ENCODE results near the gene CCDC28B. TPM values are rescaled to one million over a fixed set of nuclear protein-coding genes. Genes with fewer than 3 reads are reported as not detected.

The CCDC28B gene
- total RNA-seq, 1 donor from 2014 or later: 2.7 TPM

DNA sequence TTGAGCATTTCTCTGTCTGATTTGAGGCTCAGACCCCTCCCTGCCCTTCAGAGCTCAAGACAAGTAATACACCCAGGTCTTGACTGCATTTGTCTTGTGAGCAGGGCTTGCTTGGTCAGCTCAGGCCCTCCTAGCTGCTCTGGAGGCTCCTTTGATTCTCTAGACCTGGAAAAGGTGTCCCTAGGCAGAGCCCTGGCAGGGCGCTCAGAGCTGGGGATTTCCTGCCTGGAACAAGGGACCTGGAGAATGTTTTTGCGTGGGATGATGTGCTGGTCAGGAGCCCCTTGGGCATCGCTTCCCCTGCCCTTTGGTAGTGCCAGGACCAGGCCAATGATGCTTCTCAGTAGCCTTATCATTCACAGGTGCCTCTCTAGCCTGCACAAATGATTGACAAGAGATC, 4.9 kb upstream of the CCDC28B start:
- H3K4me3 ChIP-seq: no peak overlapping the region
- H3K27me3 ChIP-seq: no peaks in the 10 kb centered on the region
- no peak for DNase-seq
- intact Hi-C loops (cut with DNase I): no loop called here
- no peak for ATAC-seq
- peaks cover 71% of the 10 kb centered on the region for H3K36me3 ChIP-seq
- peaks cover 11% of the 10 kb centered on the region for H3K4me1 ChIP-seq
- TF ChIP-seq, protein P1, sequence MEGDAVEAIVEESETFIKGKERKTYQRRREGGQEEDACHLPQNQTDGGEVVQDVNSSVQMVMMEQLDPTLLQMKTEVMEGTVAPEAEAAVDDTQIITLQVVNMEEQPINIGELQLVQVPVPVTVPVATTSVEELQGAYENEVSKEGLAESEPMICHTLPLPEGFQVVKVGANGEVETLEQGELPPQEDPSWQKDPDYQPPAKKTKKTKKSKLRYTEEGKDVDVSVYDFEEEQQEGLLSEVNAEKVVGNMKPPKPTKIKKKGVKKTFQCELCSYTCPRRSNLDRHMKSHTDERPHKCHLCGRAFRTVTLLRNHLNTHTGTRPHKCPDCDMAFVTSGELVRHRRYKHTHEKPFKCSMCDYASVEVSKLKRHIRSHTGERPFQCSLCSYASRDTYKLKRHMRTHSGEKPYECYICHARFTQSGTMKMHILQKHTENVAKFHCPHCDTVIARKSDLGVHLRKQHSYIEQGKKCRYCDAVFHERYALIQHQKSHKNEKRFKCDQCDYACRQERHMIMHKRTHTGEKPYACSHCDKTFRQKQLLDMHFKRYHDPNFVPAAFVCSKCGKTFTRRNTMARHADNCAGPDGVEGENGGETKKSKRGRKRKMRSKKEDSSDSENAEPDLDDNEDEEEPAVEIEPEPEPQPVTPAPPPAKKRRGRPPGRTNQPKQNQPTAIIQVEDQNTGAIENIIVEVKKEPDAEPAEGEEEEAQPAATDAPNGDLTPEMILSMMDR (IDR thresholded peaks at IDR 0.05): no peak
- H3K27ac ChIP-seq: no peak overlapping the region
- no peaks in the 10 kb centered on the region for H3K9me3 ChIP-seq

DNA sequence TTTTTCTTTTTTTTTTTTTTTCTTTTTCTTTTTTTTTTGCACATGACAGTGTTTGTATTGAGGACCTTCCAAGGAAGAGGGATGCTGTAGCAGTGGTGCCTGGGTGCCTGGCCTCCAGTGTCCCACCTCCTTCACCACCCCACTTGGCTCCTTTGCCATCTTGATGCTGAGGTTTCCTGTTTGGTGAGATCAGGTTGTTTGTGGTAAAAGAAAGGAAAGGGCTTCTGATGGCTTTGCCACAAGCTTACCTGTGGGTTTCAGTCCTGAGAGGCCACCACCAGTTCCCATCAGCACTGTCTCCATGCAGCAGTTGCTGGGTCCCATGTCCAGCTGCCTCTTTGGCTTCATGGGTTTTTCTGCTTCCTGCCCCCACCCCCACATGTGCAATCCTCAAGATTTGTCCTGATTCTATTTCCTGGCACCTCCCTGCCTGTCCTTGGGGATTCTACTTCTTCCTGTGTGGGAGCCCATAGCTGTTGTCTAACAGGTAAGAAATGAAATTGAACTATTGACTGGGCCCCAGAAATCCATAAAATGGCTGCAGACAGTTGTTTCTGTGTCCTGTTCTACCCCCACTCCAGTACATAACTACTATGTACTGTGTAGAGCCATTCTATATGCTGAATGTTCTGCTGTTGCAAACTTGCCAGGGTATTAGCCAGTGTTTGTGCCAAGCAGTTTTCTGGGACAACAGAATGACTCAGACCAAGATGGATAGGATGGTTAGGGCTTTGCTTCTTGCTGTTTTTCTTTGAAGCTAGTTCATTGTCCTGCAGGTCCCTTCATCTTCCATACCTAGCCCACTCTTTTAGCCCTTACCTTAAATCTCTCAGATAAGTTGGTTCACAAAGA, 4.2 kb upstream of the CCDC28B start:
- no peak overlapping the region for H3K27ac ChIP-seq
- intact Hi-C loops (cut with DNase I): no loop called here
- TF ChIP-seq, protein P1 (IDR thresholded peaks at IDR 0.05): no peak
- no peak overlapping the region for H3K4me3 ChIP-seq
- no peaks in the 10 kb centered on the region for H3K9me3 ChIP-seq
- peaks cover 65% of the 10 kb centered on the region for H3K36me3 ChIP-seq
- no peaks in the 10 kb centered on the region for H3K27me3 ChIP-seq
- DNase-seq (no peak), ATAC-seq (no peak)
- H3K4me1 ChIP-seq: peaks cover 14% of the 10 kb centered on the region

DNA sequence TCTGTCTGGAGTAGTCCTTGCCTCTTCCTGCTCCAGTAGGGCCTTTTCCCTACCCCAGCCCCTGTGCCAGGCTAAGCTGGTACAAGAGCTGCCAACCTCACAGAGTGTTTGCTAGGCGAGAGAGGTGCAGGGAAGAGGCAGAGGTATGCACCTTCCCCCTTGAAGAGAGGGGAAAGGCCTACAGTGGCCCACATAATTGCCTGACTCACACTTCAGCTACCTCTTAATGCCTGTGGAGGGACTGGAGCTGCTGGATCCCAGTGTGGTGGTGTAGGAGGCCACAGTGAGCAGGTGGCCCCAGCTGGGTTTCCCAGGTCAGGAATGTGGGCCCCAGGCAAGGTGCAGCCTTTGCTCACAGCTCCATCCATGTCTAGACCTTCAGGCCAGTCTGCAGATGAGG, 3.3 kb upstream of the CCDC28B start:
- intact Hi-C loops (cut with DNase I): no loop called here
- Histone ChIP-seq H3K27me3 (no peaks in the 10 kb centered on the region), H3K36me3 (peaks cover 56% of the 10 kb centered on the region), H3K4me1 (peaks cover 21% of the 10 kb centered on the region), H3K4me3 (no peak overlapping the region), H3K9me3 (no peaks in the 10 kb centered on the region), H3K27ac (peak overlapping the region; percentile 24)
- DNase-seq: no peak
- TF ChIP-seq, protein P1 (IDR thresholded peaks at IDR 0.05): no peak
- peak; percentile 69 for ATAC-seq

DNA sequence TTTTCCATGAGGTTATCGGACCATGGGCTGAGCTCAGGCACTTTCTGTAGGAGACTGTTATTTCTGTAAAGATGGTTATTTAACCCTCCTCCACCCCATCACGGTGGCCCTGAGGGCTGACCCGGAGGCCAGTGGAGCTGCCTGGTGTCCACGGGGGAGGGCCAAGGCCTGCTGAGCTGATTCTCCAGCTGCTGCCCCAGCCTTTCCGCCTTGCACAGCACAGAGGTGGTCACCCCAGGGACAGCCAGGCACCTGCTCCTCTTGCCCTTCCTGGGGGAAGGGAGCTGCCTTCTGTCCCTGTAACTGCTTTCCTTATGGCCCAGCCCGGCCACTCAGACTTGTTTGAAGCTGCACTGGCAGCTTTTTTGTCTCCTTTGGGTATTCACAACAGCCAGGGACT, 2.6 kb upstream of the CCDC28B start:
- intact Hi-C loops (cut with DNase I): no loop called here
- Histone ChIP-seq H3K4me3 (no peak overlapping the region), H3K9me3 (no peaks in the 10 kb centered on the region), H3K27me3 (no peaks in the 10 kb centered on the region), H3K36me3 (peaks cover 48% of the 10 kb centered on the region), H3K4me1 (peaks cover 21% of the 10 kb centered on the region), H3K27ac (no peak overlapping the region)
- TF ChIP-seq, protein P1 (IDR thresholded peaks at IDR 0.05): no peak
- DNase-seq (no peak), ATAC-seq (no peak)

DNA sequence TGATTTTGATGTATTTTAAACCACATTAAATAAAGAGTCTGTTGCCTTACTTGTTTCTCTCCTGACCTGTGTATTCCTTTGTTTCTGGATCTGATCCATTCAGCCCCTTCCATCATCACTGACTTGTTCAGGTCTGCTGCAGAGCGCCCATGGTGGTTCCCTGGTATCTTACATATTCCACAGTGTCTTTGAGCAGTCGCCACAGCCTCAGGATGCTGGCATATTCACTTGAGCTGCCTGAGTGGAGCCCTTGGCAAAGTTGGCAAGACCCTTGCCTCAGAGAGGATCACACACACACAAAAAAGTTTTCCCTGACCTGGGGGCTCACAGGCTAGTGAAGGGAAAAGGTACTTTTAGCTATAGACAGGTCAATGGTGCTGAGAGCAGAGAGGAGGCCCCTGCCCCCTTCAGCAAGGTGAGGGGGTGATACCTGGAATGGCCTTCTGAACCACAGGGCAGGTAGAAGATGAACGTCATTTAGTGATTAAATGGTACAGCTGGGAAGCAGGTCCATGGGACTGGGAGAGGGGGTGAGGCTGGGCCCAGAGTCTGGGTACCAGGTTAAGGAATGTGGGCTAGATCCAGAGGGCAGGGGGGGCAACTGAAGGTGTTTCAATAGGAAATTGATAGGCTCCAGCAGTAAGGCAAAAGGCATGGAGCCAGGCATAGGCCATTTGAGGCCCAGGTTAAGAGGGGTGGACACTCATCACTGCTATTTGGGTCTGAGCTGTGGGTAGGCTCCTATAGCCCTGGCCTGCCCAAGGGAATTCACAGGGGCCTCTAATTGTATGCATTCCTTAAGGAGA, 2.0 kb upstream of the CCDC28B start:
- Histone ChIP-seq H3K36me3 (peaks cover 42% of the 10 kb centered on the region), H3K4me1 (peaks cover 21% of the 10 kb centered on the region), H3K9me3 (no peaks in the 10 kb centered on the region), H3K27ac (no peak overlapping the region), H3K27me3 (no peaks in the 10 kb centered on the region), H3K4me3 (no peak overlapping the region)
- TF ChIP-seq, protein P1 (IDR thresholded peaks at IDR 0.05): no peak
- intact Hi-C loops (cut with DNase I): no loop called here
- no peak for DNase-seq
- no peak for ATAC-seq

Data from upper lobe of right lung (tissue), 1 donor.